Neural crest cell (in vitro differentiated cells): ENCODE measurements around the gene ARHGAP15. TPM values are rescaled to one million over a fixed set of nuclear protein-coding genes. Genes with fewer than 3 reads are reported as not detected.

Experiments used
- DNase-seq: peaks from one replicate; pipeline ENCODE4 v3.0.0; 2021; ENCODE audit warnings: low read depth, mixed read lengths, low spot score
- H3K27ac Mint-ChIP-seq: one replicate; pipeline ENCODE4 v1.8.0; 2021; ENCODE audit warnings: mild to moderate bottlenecking, mixed read lengths; ENCODE audit not compliant: unreplicated experiment
- H3K27me3 Mint-ChIP-seq: 2 replicates; pipeline ENCODE4 v1.8.0; 2021; ENCODE audit warnings: low read depth, mild to moderate bottlenecking, mixed read lengths
- H3K36me3 Mint-ChIP-seq: 2 replicates; pipeline ENCODE4 v1.8.0; 2021; ENCODE audit warnings: low read depth, mild to moderate bottlenecking, mixed read lengths
- H3K4me1 Mint-ChIP-seq: 2 replicates; pipeline ENCODE4 v1.8.0; 2021; ENCODE audit warnings: mixed read lengths
- H3K4me3 Mint-ChIP-seq: one replicate; pipeline ENCODE4 v1.8.0; 2021; ENCODE audit warnings: mild to moderate bottlenecking, mixed read lengths
- H3K9me3 Mint-ChIP-seq: 2 replicates; pipeline ENCODE4 v1.8.0; 2021; ENCODE audit warnings: mixed read lengths
- CTCF ChIP-seq: fragments of 200-600 bp; sonication (generic); conservative IDR thresholded peaks from 2 replicates; pipeline ENCODE4 v1.5.0; 2021; ENCODE audit warnings: antibody characterized with exemption, mild to moderate bottlenecking
- total RNA-seq: library from RNA; stranded (reverse); gene quantifications from 2 replicates; pipeline ENCODE4 v1.2.1, GENCODE V29; 2021

Gene ARHGAP15
- total RNA-seq, 1 donor from 2014 or later: 2.8 TPM

- Mint-ChIP-seq H3K4me1 (no peaks in the 10 kb centered on the region), H3K36me3 (no peaks in the 10 kb centered on the region), H3K9me3 (peaks cover 4% of the 10 kb centered on the region), H3K27ac (no peak overlapping the region), H3K27me3 (no peaks in the 10 kb centered on the region), H3K4me3 (no peak overlapping the region)
- TF ChIP-seq CTCF: no peak
- no peak for DNase-seq
Measured at GRCh38 chr2:143138292-143138691, 9.1 kb downstream of the ARHGAP15 start.

GRCh38 chr2:143139835-143140393 lies 10.7 kb downstream of the ARHGAP15 start:
- H3K4me1 Mint-ChIP-seq: no peaks in the 10 kb centered on the region
- peaks cover 4% of the 10 kb centered on the region for H3K9me3 Mint-ChIP-seq
- H3K36me3 Mint-ChIP-seq: no peaks in the 10 kb centered on the region
- no peak for DNase-seq
- no peak overlapping the region for H3K27ac Mint-ChIP-seq
- TF ChIP-seq CTCF: no peak
- H3K4me3 Mint-ChIP-seq: no peak overlapping the region
- H3K27me3 Mint-ChIP-seq: no peaks in the 10 kb centered on the region

GRCh38 chr2:143140864-143141661 lies 11.8 kb downstream of the ARHGAP15 start:
- H3K27ac Mint-ChIP-seq: no peak overlapping the region

GRCh38 chr2:143142598-143142997 lies 13.4 kb downstream of the ARHGAP15 start:
- peaks cover 4% of the 10 kb centered on the region for H3K9me3 Mint-ChIP-seq
- no peaks in the 10 kb centered on the region for H3K36me3 Mint-ChIP-seq
- H3K4me1 Mint-ChIP-seq: no peaks in the 10 kb centered on the region
- no peak for TF ChIP-seq CTCF
- no peak for DNase-seq
- no peak overlapping the region for H3K27ac Mint-ChIP-seq
- H3K4me3 Mint-ChIP-seq: no peak overlapping the region
- H3K27me3 Mint-ChIP-seq: no peaks in the 10 kb centered on the region

More at GRCh38 chr2:143140864-143141661, 11.8 kb downstream of the ARHGAP15 start:
- H3K36me3 Mint-ChIP-seq: no peaks in the 10 kb centered on the region
- DNase-seq: no peak
- no peaks in the 10 kb centered on the region for H3K4me1 Mint-ChIP-seq
- peaks cover 4% of the 10 kb centered on the region for H3K9me3 Mint-ChIP-seq
- TF ChIP-seq CTCF: no peak
- no peaks in the 10 kb centered on the region for H3K27me3 Mint-ChIP-seq
- no peak overlapping the region for H3K4me3 Mint-ChIP-seq

- no peaks in the 10 kb centered on the region for H3K9me3 Mint-ChIP-seq
- no peak for DNase-seq
- H3K27me3 Mint-ChIP-seq: no peaks in the 10 kb centered on the region
- no peak overlapping the region for H3K27ac Mint-ChIP-seq
- TF ChIP-seq CTCF: no peak
- H3K4me3 Mint-ChIP-seq: no peak overlapping the region
- no peaks in the 10 kb centered on the region for H3K36me3 Mint-ChIP-seq
- no peaks in the 10 kb centered on the region for H3K4me1 Mint-ChIP-seq
Measured at GRCh38 chr2:143144813-143145455, 15.7 kb downstream of the ARHGAP15 start.
